ENCODE measurements around the gene PLA2G2F.

PLA2G2F gene, protein sequence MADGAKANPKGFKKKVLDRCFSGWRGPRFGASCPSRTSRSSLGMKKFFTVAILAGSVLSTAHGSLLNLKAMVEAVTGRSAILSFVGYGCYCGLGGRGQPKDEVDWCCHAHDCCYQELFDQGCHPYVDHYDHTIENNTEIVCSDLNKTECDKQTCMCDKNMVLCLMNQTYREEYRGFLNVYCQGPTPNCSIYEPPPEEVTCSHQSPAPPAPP

DNA sequence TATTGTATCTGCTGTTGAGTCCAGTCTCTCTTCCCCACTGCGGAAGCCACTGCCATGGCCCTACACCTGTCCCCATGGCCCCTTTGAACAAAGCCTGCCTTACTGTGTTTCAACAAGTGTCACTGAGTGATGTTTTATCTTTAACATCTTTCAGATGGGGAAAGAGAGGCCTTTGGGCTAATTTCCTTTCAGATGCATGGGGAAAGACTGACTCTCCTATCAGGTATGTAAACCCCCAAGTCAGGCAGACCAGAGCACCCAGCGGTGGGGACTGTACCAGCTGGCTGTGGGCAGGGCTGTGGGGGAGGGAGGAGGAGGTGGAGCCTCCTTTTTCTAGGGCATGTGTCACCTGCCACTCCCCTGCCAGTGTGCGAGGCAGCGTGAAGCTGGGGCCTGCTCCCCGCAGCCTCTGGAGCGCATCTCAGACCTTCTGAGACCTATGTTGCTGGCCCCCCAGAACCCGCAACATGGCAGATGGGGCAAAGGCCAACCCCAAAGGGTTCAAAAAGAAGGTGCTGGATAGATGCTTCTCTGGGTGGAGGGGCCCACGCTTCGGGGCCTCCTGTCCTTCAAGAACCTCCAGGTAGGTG, at the start of gene PLA2G2F:
Gene PLA2G2F (plus strand): TSS at position 363 of the 590 bp plus-strand sequence. CDS start 105 bp downstream, at position 468.
- Histone ChIP-seq H3K9me3 (no peaks in the 10 kb centered on the region), H3K36me3 (replicated peaks) (no peaks in the 10 kb centered on the region), H3K27me3 (ENCODE audit: low read depth) (no peaks in the 10 kb centered on the region), H3K4me3 (no peak within 1 kb of the TSS), H3K4me1 (no peaks in the 10 kb centered on the region)
- in situ Hi-C loops (cut with MboI; ENCODE audit: low sequenced_read_pairs): no loop called here
- DNase-seq (ENCODE audit: low spot score in 2 of 2): no peak

- in situ Hi-C loops (cut with MboI; ENCODE audit: low sequenced_read_pairs): loop anchor here (25.0 kb wide), 1 partner anchor 552 kb away; no protein-coding TSS in a partner anchor
- no peaks in the 10 kb centered on the region for H3K36me3 ChIP-seq (replicated peaks)
- no peaks in the 10 kb centered on the region for H3K4me1 ChIP-seq
- H3K9me3 ChIP-seq: no peaks in the 10 kb centered on the region
- no peak for DNase-seq (ENCODE audit: low spot score in 2 of 2)
- no peaks in the 10 kb centered on the region for H3K27me3 ChIP-seq (ENCODE audit: low read depth)
- no peak overlapping the region for H3K4me3 ChIP-seq
These were observed 49.6 kb upstream of the PLA2G2F start for GRCh38 chr1:20089328-20090077.

DNA sequence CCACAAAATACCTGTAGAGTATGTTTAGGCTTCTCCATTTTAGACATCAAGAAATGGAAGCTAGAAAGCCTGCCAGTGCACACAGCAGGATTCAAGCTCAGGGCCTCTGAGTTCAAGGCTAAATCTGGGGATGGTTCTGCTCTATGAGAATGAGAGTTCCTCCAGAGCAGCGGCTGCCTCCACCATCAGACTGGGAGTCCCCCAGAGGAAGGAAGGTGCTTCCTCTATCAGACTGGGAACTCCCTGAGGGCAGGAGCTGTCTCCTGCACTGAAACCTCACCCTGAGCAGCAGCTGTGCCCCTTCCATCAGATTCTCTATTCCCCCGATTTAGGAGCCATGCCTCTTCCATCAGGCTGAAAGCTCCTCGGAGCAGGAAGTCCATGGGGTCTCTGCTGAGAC, 49.0 kb upstream of the PLA2G2F start:
- no peaks in the 10 kb centered on the region for H3K4me1 ChIP-seq
- DNase-seq (ENCODE audit: low spot score in 2 of 2): no peak
- in situ Hi-C loops (cut with MboI; ENCODE audit: low sequenced_read_pairs): loop anchor here (25.0 kb wide), 1 partner anchor 553 kb away; no protein-coding TSS in a partner anchor
- H3K4me3 ChIP-seq: no peak overlapping the region
- H3K36me3 ChIP-seq (replicated peaks): no peaks in the 10 kb centered on the region
- no peaks in the 10 kb centered on the region for H3K9me3 ChIP-seq
- no peaks in the 10 kb centered on the region for H3K27me3 ChIP-seq (ENCODE audit: low read depth)

GRCh38 chr1:20090641-20091040, 48.5 kb upstream of the PLA2G2F start:
- in situ Hi-C loops (cut with MboI; ENCODE audit: low sequenced_read_pairs): loop anchor here (25.0 kb wide), 1 partner anchor 553 kb away; no protein-coding TSS in a partner anchor
- no peak overlapping the region for H3K4me3 ChIP-seq

GRCh38 chr1:20093303-20093702, 45.8 kb upstream of the PLA2G2F start:
- no peaks in the 10 kb centered on the region for H3K36me3 ChIP-seq (replicated peaks)
- no peak overlapping the region for H3K4me3 ChIP-seq
- H3K9me3 ChIP-seq: no peaks in the 10 kb centered on the region
- H3K4me1 ChIP-seq: no peaks in the 10 kb centered on the region
- in situ Hi-C loops (cut with MboI; ENCODE audit: low sequenced_read_pairs): loop anchor here (25.0 kb wide), 1 partner anchor 556 kb away; no protein-coding TSS in a partner anchor
- no peaks in the 10 kb centered on the region for H3K27me3 ChIP-seq (ENCODE audit: low read depth)
- DNase-seq (ENCODE audit: low spot score in 2 of 2): no peak

More at GRCh38 chr1:20090641-20091040, 48.5 kb upstream of the PLA2G2F start:
- no peaks in the 10 kb centered on the region for H3K4me1 ChIP-seq
- no peak for DNase-seq (ENCODE audit: low spot score in 2 of 2)
- no peaks in the 10 kb centered on the region for H3K27me3 ChIP-seq (ENCODE audit: low read depth)
- H3K9me3 ChIP-seq: no peaks in the 10 kb centered on the region
- no peaks in the 10 kb centered on the region for H3K36me3 ChIP-seq (replicated peaks)

DNA sequence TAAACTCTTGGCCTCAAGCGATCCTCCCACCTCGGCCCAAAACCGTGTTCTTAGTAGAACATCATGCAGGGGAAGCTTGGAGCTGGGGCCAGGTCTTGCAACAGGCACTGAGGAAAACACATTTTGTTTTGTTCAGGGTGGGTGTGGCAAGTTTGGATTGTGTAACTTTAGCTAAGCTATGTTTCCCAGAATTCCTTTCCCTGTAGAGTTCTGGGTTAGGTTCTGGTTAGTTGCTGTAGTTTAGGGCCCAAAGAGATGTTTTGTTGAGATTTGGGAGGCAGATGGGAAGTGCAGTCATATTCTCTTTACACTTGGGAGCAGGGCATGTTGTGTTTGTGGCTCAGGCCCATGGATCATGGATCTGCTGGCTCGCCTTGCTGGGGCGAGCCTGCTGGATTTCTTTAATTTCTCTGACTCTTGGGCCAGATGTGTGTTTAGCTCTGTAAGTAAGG, 45.2 kb upstream of the PLA2G2F start:
- Histone ChIP-seq H3K9me3 (no peaks in the 10 kb centered on the region), H3K27me3 (ENCODE audit: low read depth) (no peaks in the 10 kb centered on the region), H3K4me1 (no peaks in the 10 kb centered on the region), H3K4me3 (no peak overlapping the region), H3K36me3 (replicated peaks) (no peaks in the 10 kb centered on the region)
- in situ Hi-C loops (cut with MboI; ENCODE audit: low sequenced_read_pairs): loop anchor here (25.0 kb wide), 1 partner anchor 557 kb away; no protein-coding TSS in a partner anchor
- DNase-seq (ENCODE audit: low spot score in 2 of 2): no peak

DNA sequence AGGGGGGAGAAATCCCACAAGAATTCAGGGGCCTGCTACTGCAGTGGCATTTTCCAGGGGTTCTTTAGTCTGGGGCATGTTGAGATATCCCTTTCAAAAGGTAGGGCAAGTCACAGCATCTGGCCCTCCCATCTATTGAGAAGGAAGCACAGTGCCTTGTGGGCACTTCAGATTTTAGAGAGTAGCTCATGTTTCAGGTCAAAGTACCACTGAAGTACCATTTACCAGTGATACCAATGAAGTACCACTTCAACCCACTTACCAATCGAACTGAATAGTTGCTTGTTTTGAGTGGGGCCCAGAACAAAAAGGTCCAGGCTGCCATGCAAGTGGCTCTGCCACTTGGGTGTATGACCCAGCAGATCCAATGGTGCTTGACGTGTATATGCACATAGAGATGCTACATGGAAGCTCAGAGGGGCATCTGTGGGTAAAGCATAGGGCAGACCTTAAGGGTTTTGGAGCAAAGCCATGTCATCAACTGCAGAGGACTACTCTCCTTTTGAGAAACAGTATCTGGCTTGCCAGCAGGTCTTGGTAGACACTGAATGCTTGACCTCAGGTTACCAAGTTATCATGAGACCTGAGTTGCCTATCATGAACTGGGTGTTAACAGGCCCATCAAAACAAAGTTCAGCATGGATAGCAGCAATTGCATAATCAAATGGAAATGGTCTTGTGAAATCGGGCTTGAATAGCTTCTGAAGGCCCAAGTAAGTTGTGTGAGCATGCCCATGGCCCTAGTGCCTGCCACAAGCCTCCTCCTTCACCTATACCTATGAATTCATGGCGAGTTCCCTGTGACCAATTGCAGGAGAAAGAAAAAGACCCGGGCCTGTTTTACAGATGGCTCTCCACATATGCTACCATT, 43.3 kb upstream of the PLA2G2F start:
- Histone ChIP-seq H3K4me1 (no peaks in the 10 kb centered on the region), H3K27me3 (ENCODE audit: low read depth) (no peaks in the 10 kb centered on the region), H3K36me3 (replicated peaks) (no peaks in the 10 kb centered on the region), H3K4me3 (no peak overlapping the region), H3K9me3 (no peaks in the 10 kb centered on the region)
- in situ Hi-C loops (cut with MboI; ENCODE audit: low sequenced_read_pairs): loop anchor here (25.0 kb wide), 1 partner anchor 558 kb away; no protein-coding TSS in a partner anchor
- DNase-seq (ENCODE audit: low spot score in 2 of 2): no peak

- Histone ChIP-seq H3K4me3 (no peak overlapping the region), H3K4me1 (no peaks in the 10 kb centered on the region), H3K9me3 (no peaks in the 10 kb centered on the region), H3K36me3 (replicated peaks) (no peaks in the 10 kb centered on the region), H3K27me3 (ENCODE audit: low read depth) (no peaks in the 10 kb centered on the region)
- in situ Hi-C loops (cut with MboI; ENCODE audit: low sequenced_read_pairs): loop anchor here (25.0 kb wide), 1 partner anchor 560 kb away; no protein-coding TSS in a partner anchor
- no peak for DNase-seq (ENCODE audit: low spot score in 2 of 2)
These were observed 42.2 kb upstream of the PLA2G2F start for GRCh38 chr1:20096840-20097447.

- in situ Hi-C loops (cut with MboI; ENCODE audit: low sequenced_read_pairs): loop anchor here (25.0 kb wide), 1 partner anchor 562 kb away; no protein-coding TSS in a partner anchor
- Histone ChIP-seq H3K9me3 (no peaks in the 10 kb centered on the region), H3K36me3 (replicated peaks) (no peaks in the 10 kb centered on the region), H3K4me1 (no peaks in the 10 kb centered on the region), H3K27me3 (ENCODE audit: low read depth) (no peaks in the 10 kb centered on the region), H3K4me3 (no peak overlapping the region)
- no peak for DNase-seq (ENCODE audit: low spot score in 2 of 2)
These were observed 39.6 kb upstream of the PLA2G2F start for GRCh38 chr1:20099533-20099932.

DNA sequence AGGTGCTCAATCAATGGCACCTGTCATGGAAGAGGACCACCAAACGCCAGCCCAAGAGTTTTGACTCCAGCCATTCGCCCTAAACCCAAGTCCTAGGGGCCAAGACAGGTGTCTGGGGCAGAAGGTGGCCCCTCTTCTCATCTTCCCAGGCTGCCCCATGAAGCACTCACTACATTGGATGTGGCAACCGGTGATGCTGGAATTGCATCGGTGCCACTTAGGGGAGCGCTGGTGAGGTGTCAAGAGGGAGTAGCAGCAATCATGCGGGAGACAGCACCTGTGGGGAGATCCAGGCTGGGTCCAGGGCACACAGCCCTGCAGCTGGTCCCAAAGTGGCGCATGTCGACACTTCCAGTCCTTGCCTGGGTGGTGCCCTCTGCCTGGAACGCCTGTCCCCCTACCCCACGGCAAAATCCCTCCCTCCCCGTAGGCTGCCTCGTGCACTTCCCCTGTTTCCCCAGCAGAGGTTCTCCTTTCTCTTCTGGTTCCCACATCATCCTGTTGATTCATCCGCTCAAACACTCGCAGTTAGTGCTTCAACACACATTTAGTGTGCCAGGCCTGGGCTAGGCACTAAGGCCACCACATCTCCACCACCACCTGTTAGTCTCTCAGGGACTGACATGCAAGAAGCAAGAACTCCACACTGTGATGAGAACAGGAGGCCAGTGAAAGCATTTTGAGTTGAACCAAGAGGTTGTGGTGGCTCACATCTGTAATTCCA, 38.3 kb upstream of the PLA2G2F start:
- Histone ChIP-seq H3K4me1 (no peaks in the 10 kb centered on the region), H3K9me3 (no peaks in the 10 kb centered on the region), H3K27me3 (ENCODE audit: low read depth) (no peaks in the 10 kb centered on the region), H3K36me3 (replicated peaks) (no peaks in the 10 kb centered on the region), H3K4me3 (no peak overlapping the region)
- peak; percentile 23 to 45 for DNase-seq (ENCODE audit: low spot score in 2 of 2)
- in situ Hi-C loops (cut with MboI; ENCODE audit: low sequenced_read_pairs): no loop called here

DNA sequence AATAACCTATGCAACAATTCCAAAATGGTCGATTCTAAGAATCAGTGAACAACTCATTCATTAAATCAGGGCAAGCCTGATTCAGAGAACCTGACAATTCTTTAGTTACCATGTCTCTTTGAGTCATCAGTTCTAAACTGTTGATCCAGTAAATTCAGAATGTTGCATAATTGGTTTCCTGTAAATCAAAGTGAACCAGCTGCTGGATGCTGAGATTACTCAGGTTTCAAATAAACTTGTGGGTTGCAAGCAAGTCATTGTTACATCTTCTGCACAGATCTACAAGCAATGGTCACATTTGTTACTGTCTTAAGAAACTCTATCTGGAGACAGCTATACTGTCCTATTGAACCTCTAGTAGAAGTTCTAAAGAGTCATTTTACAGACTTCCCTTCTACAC, 36.2 kb upstream of the PLA2G2F start:
- in situ Hi-C loops (cut with MboI; ENCODE audit: low sequenced_read_pairs): no loop called here
- DNase-seq (ENCODE audit: low spot score in 2 of 2): no peak
- Histone ChIP-seq H3K36me3 (replicated peaks) (no peaks in the 10 kb centered on the region), H3K27me3 (ENCODE audit: low read depth) (no peaks in the 10 kb centered on the region), H3K9me3 (no peaks in the 10 kb centered on the region), H3K4me1 (no peaks in the 10 kb centered on the region), H3K4me3 (no peak overlapping the region)

GRCh38 chr1:20105856-20106255, 33.3 kb upstream of the PLA2G2F start:
- no peak for DNase-seq (ENCODE audit: low spot score in 2 of 2)
- in situ Hi-C loops (cut with MboI; ENCODE audit: low sequenced_read_pairs): no loop called here
- no peaks in the 10 kb centered on the region for H3K27me3 ChIP-seq (ENCODE audit: low read depth)

More at GRCh38 chr1:20105856-20106255, 33.3 kb upstream of the PLA2G2F start:
- Histone ChIP-seq H3K4me1 (no peaks in the 10 kb centered on the region), H3K4me3 (no peak overlapping the region), H3K9me3 (no peaks in the 10 kb centered on the region), H3K36me3 (replicated peaks) (no peaks in the 10 kb centered on the region)

Data from HAP-1 (cell line).